Large intestine (tissue), 3 donors: ENCODE measurements around the gene MEIKIN. TPM values are rescaled to one million over a fixed set of nuclear protein-coding genes. Genes with fewer than 3 reads are reported as not detected.

Source experiments
- DNase-seq, 2 donors: peaks; one replicate each; pipeline versions ENCODE4 v3.0.0 to v3.0.0-alpha.2; 2013
- H3K27ac ChIP-seq: one replicate; pipeline ENCODE4 v1.5.1; 2013; ENCODE audit warnings: low read length
- H3K27me3 ChIP-seq: 2 replicates; pipeline ENCODE4 v1.6.1; 2013; ENCODE audit warnings: low read length; ENCODE audit not compliant: control insufficient read depth, insufficient read depth
- H3K36me3 ChIP-seq: 2 replicates; pipeline ENCODE4 v1.6.1; 2013; ENCODE audit warnings: low read length; ENCODE audit not compliant: control insufficient read depth, insufficient read depth
- H3K4me1 ChIP-seq: one replicate; pipeline ENCODE4 v1.6.1; 2013; ENCODE audit warnings: low read length; ENCODE audit not compliant: control insufficient read depth, insufficient read depth
- H3K4me3 ChIP-seq: one replicate; pipeline ENCODE4 v1.5.1; 2013; ENCODE audit warnings: low read length
- H3K9me3 ChIP-seq: one replicate; pipeline ENCODE4 v1.6.1; 2013; ENCODE audit warnings: mild to moderate bottlenecking, low read depth, low read length, moderate library complexity; ENCODE audit not compliant: control insufficient read depth
- whole genome bisulfite sequencing: methylation state at CpG from one replicate; pipeline ENCODE4 v1.1.5; 2013; ENCODE audit warnings: low lambda C conversion rate; ENCODE audit not compliant: insufficient coverage; 5-methylcytosine and 5-hydroxymethylcytosine counted together
- polyA plus RNA-seq: library from polyadenylated mRNA; unstranded; fragments of 120-200 nt; gene quantifications from one replicate; pipeline ENCODE4 v1.2.1, GENCODE V29; 2013

Gene MEIKIN
- polyA plus RNA-seq, 1 donor: not detected

- peaks cover 2% of the 10 kb centered on the region for H3K9me3 ChIP-seq
- H3K4me1 ChIP-seq: no peaks in the 10 kb centered on the region
- WGBS: 25% methylated on average over 1 of the region's 3 CpGs
- H3K4me3 ChIP-seq: no peak overlapping the region
- DNase-seq: no peak
- H3K36me3 ChIP-seq: no peaks in the 10 kb centered on the region
- H3K27ac ChIP-seq: no peak overlapping the region
- no peaks in the 10 kb centered on the region for H3K27me3 ChIP-seq
Observed at GRCh38 chr5:131758520-131758900, 187.0 kb downstream of the MEIKIN start.

DNA sequence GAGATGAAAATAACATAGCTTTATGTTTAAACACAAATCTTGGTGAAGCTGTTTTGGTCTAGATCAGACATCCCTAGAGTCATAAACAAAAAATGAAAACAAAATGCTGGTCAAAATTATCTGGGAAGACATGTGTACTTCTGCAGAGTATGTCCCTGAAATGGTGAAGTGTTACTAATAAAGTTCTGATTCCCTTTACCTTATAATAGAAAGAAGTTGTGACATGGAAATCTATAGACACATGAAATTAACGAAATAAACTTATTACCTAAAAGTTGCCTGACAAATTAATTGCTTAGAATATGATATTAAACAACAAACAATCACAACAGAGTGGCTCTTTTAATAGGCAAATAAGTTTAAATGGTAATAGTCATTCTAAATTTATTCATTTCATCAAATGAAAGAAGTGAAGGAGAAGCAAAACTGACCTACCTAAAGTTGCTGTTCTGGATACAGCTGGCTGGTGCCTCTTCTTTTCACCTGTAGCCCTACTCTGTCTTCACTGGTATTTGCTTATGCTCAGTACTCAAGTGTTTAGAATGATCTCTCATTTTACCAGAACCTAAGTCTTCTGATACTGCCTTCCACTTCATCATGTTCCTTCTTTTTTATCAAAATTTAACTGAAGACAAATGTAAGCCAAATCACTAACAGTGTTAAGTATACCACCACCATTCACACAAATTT, 187.5 kb downstream of the MEIKIN start:
- no peaks in the 10 kb centered on the region for H3K27me3 ChIP-seq
- WGBS: 100% methylated on average over 1 of the region's 1 CpG
- no peak for DNase-seq
- no peak overlapping the region for H3K4me3 ChIP-seq
- no peak overlapping the region for H3K27ac ChIP-seq
- no peaks in the 10 kb centered on the region for H3K36me3 ChIP-seq
- no peaks in the 10 kb centered on the region for H3K4me1 ChIP-seq
- H3K9me3 ChIP-seq: peaks cover 2% of the 10 kb centered on the region

Other genes starting within 250 kb of the MEIKIN start
- gene FNIP1, start 148.6 kb downstream of the MEIKIN start, polyA plus RNA-seq: 21.9 TPM
- 2.9 TPM for gene ACSL6, start 66.0 kb upstream of the MEIKIN start, polyA plus RNA-seq
- gene IL3, start 115.0 kb upstream of the MEIKIN start, polyA plus RNA-seq: not detected
- gene CSF2, start 128.1 kb upstream of the MEIKIN start, polyA plus RNA-seq: not detected